Muscle of leg (tissue), 11 donors: ENCODE data around the gene GLMP. TPM values are rescaled to one million over a fixed set of nuclear protein-coding genes. Genes with fewer than 3 reads are reported as not detected.

Source experiments
- DNase-seq: peaks from one replicate; pipeline ENCODE4 v3.0.0; 2013
- H3K27ac ChIP-seq: one replicate; pipeline ENCODE4 v1.5.1; 2013; ENCODE audit warnings: mild to moderate bottlenecking, low read length, control low read depth
- H3K27me3 ChIP-seq: one replicate; pipeline ENCODE4 v1.6.1; 2013; ENCODE audit warnings: low read length; ENCODE audit not compliant: control insufficient read depth, insufficient read depth
- H3K36me3 ChIP-seq: one replicate; pipeline ENCODE4 v1.6.1; 2013; ENCODE audit warnings: low read length; ENCODE audit not compliant: control insufficient read depth, insufficient read depth
- H3K4me1 ChIP-seq: one replicate; pipeline ENCODE4 v1.6.1; 2013; ENCODE audit warnings: low read length; ENCODE audit not compliant: control insufficient read depth, insufficient read depth
- H3K4me3 ChIP-seq: one replicate; pipeline ENCODE4 v1.5.1; 2013; ENCODE audit warnings: low read length, control low read depth
- H3K9me3 ChIP-seq: replicated peaks from 2 replicates; pipeline ENCODE4 v1.6.1; 2013; ENCODE audit warnings: low read depth, low read length; ENCODE audit not compliant: control insufficient read depth
- WGBS: methylation state at CpG from one replicate; pipeline ENCODE4 v1.1.5; 2013; ENCODE audit warnings: missing lambda C conversion rate; ENCODE audit not compliant: insufficient coverage; 5-methylcytosine and 5-hydroxymethylcytosine counted together
- polyA plus RNA-seq, 8 donors: library from polyadenylated mRNA; unstranded; fragments of 120-200 nt; gene quantifications; one replicate each; pipeline versions ENCODE4 v1.2.1 to v1.2.3, GENCODE V29; 2013; ENCODE audit warnings: inconsistent platforms in 1 of 8, low replicate concordance in 1 of 8; ENCODE audit not compliant: insufficient read length in 8 of 8, insufficient read depth in 1 of 8
- total RNA-seq: library from RNA; stranded (reverse); fragments of 120-200 nt; gene quantifications from one replicate; pipeline ENCODE4 v1.2.4, GENCODE V29; 2013

GLMP gene
- total and polyA plus RNA-seq, 9 donors = 17.7 to 29.1 (median 24.3) TPM

- DNase-seq = peak; percentile 90
- 12% methylated on average over 31 of the region's 37 CpGs for WGBS
- H3K36me3 ChIP-seq = peaks cover 11% of the 10 kb centered on the region
- peak overlapping the region; percentile 87 for H3K27ac ChIP-seq
- H3K4me1 ChIP-seq = peaks cover 17% of the 10 kb centered on the region
- peak overlapping the region; percentile 62 for H3K4me3 ChIP-seq
- H3K9me3 ChIP-seq = no peaks in the 10 kb centered on the region
- H3K27me3 ChIP-seq = no peaks in the 10 kb centered on the region
These were observed 4.0 kb downstream of the GLMP start for GRCh38 chr1:156291226-156292061.

- no peak overlapping the region for H3K27ac ChIP-seq
- no peaks in the 10 kb centered on the region for H3K9me3 ChIP-seq
- H3K36me3 ChIP-seq = peaks cover 16% of the 10 kb centered on the region
- no peak overlapping the region for H3K4me3 ChIP-seq
- peaks cover 11% of the 10 kb centered on the region for H3K4me1 ChIP-seq
- DNase-seq = no peak
- H3K27me3 ChIP-seq = no peaks in the 10 kb centered on the region
These were observed 5.6 kb downstream of the GLMP start for GRCh38 chr1:156289857-156290256.

- Histone ChIP-seq H3K27me3 (no peaks in the 10 kb centered on the region), H3K4me1 (peaks cover 22% of the 10 kb centered on the region), H3K36me3 (peaks cover 14% of the 10 kb centered on the region), H3K9me3 (no peaks in the 10 kb centered on the region), H3K4me3 (no peak overlapping the region), H3K27ac (no peak overlapping the region)
- 88% methylated on average over 6 of the region's 8 CpGs for WGBS
- DNase-seq = no peak
These were observed 9.4 kb downstream of the GLMP start for GRCh38 chr1:156286061-156286460.

GRCh38 chr1:156285437-156285836, 10.0 kb downstream of the GLMP start:
- H3K4me3 ChIP-seq = no peak overlapping the region
- peaks cover 14% of the 10 kb centered on the region for H3K36me3 ChIP-seq
- 92% methylated on average over 21 of the region's 21 CpGs for WGBS
- DNase-seq = no peak
- H3K4me1 ChIP-seq = peaks cover 21% of the 10 kb centered on the region
- H3K9me3 ChIP-seq = no peaks in the 10 kb centered on the region
- H3K27ac ChIP-seq = no peak overlapping the region
- no peaks in the 10 kb centered on the region for H3K27me3 ChIP-seq

- Histone ChIP-seq H3K4me3 (no peak overlapping the region), H3K4me1 (peaks cover 21% of the 10 kb centered on the region), H3K27ac (no peak overlapping the region), H3K36me3 (peaks cover 16% of the 10 kb centered on the region), H3K9me3 (no peaks in the 10 kb centered on the region), H3K27me3 (no peaks in the 10 kb centered on the region)
- DNase-seq = no peak
- WGBS = 38% methylated on average over 2 of the region's 4 CpGs
These were observed 10.7 kb downstream of the GLMP start for GRCh38 chr1:156284757-156285156.

- peaks cover 16% of the 10 kb centered on the region for H3K36me3 ChIP-seq
- H3K9me3 ChIP-seq = no peaks in the 10 kb centered on the region
- H3K4me1 ChIP-seq = peaks cover 21% of the 10 kb centered on the region
- peak within 1 kb of the TSS; percentile 77 for H3K27ac ChIP-seq
- no peak for DNase-seq
- WGBS = 100% methylated on average over 2 of the region's 7 CpGs
- H3K27me3 ChIP-seq = no peaks in the 10 kb centered on the region
- peak within 1 kb of the TSS; percentile 77 for H3K4me3 ChIP-seq
These were observed 11.4 kb downstream of the GLMP start, which contains the start of gene TMEM79 for GRCh38 chr1:156284112-156284511. Gene TMEM79, plus strand, starts transcription at chr1:156284325. Its CDS starts 902 bp downstream, at chr1:156285227.

- no peaks in the 10 kb centered on the region for H3K27me3 ChIP-seq
- H3K36me3 ChIP-seq = peaks cover 18% of the 10 kb centered on the region
- no peak for DNase-seq
- no peak overlapping the region for H3K27ac ChIP-seq
- no peaks in the 10 kb centered on the region for H3K9me3 ChIP-seq
- peaks cover 21% of the 10 kb centered on the region for H3K4me1 ChIP-seq
- H3K4me3 ChIP-seq = peak overlapping the region; percentile 77
- WGBS = no CpG with 5 or more reads among the region's 1 CpG
These were observed 12.0 kb downstream of the GLMP start for GRCh38 chr1:156283521-156283920.

GRCh38 chr1:156282479-156283222, 12.8 kb downstream of the GLMP start, which contains the start of gene SMG5:
Gene SMG5, minus strand, starts transcription at chr1:156282825. Its CDS starts 145 bp downstream, at chr1:156282680.
- Histone ChIP-seq H3K36me3 (peaks cover 26% of the 10 kb centered on the region), H3K27me3 (no peaks in the 10 kb centered on the region), H3K27ac (peak within 1 kb of the TSS; percentile 82), H3K9me3 (no peaks in the 10 kb centered on the region), H3K4me3 (peak within 1 kb of the TSS; percentile 77), H3K4me1 (peaks cover 21% of the 10 kb centered on the region)
- WGBS = 0% methylated on average over 41 of the region's 50 CpGs
- DNase-seq = peak; percentile 100

GRCh38 chr1:156281693-156282478, 13.6 kb downstream of the GLMP start:
- peak; percentile 38 for DNase-seq
- WGBS = under 1% methylated on average over 18 of the region's 22 CpGs
- no peaks in the 10 kb centered on the region for H3K27me3 ChIP-seq
- peak overlapping the region; percentile 82 for H3K27ac ChIP-seq
- peak overlapping the region; percentile 77 for H3K4me3 ChIP-seq
- no peaks in the 10 kb centered on the region for H3K9me3 ChIP-seq
- H3K4me1 ChIP-seq = peaks cover 21% of the 10 kb centered on the region
- peaks cover 31% of the 10 kb centered on the region for H3K36me3 ChIP-seq
